ENCODE data around the gene ARVCF.

GRCh38 chr22:19998232-19998951, 18.2 kb downstream of the ARVCF start:
- TF ChIP-seq CTCF (IDR thresholded peaks at IDR 0.05), result no peak
- no peak for TF ChIP-seq POLR2A (IDR thresholded peaks at IDR 0.05)
